22Rv1 (cell line): Measurements from ENCODE around the gene EMILIN1.

Experiments used
- ZFX ChIP-seq: fragments of 450-650 bp; IDR thresholded peaks from 2 replicates; pipeline ENCODE4 v1.6.1; 2017; ENCODE audit warnings: antibody characterized with exemption, borderline replicate concordance
- TF ChIP-seq, protein P1 (sequence below): fragments of 450-650 bp; IDR thresholded peaks from 2 replicates; pipeline ENCODE4 v1.5.1; 2017; ENCODE audit warnings: mild to moderate bottlenecking

DNA sequence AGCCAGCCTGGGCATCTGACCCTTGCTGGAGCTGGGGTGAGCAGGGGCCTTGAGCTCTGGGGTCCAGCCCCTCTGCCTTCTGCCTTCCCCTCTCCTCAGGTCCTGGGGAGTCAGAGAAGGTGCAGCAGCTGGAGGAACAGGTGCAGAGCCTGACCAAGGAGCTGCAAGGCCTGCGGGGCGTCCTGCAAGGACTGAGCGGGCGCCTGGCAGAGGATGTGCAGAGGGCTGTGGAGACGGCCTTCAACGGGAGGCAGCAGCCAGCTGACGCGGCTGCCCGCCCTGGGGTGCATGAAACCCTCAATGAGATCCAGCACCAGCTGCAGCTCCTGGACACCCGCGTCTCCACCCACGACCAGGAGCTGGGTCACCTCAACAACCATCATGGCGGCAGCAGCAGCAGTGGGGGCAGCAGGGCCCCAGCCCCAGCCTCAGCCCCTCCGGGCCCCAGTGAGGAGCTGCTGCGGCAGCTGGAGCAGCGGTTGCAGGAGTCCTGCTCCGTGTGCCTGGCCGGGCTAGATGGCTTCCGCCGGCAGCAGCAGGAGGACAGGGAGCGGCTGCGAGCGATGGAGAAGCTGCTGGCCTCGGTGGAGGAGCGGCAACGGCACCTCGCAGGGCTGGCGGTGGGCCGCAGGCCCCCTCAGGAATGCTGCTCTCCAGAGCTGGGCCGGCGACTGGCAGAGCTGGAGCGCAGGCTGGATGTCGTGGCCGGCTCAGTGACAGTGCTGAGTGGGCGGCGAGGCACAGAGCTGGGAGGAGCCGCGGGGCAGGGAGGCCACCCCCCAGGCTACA lies 3.8 kb downstream of the EMILIN1 start:
- TF ChIP-seq, protein P1, sequence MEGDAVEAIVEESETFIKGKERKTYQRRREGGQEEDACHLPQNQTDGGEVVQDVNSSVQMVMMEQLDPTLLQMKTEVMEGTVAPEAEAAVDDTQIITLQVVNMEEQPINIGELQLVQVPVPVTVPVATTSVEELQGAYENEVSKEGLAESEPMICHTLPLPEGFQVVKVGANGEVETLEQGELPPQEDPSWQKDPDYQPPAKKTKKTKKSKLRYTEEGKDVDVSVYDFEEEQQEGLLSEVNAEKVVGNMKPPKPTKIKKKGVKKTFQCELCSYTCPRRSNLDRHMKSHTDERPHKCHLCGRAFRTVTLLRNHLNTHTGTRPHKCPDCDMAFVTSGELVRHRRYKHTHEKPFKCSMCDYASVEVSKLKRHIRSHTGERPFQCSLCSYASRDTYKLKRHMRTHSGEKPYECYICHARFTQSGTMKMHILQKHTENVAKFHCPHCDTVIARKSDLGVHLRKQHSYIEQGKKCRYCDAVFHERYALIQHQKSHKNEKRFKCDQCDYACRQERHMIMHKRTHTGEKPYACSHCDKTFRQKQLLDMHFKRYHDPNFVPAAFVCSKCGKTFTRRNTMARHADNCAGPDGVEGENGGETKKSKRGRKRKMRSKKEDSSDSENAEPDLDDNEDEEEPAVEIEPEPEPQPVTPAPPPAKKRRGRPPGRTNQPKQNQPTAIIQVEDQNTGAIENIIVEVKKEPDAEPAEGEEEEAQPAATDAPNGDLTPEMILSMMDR: no peak
- TF ChIP-seq ZFX: no peak
